HG03097 (cell line): ENCODE measurements around the gene APOL5.
"Not testable (repeated sequence)": the region's sequence is repeated elsewhere in the genome, so short reads cannot be mapped to it uniquely, and the experiment has no call there.

Experiments
- ATAC-seq: cut with Tn5 transposase; IDR thresholded peaks from one replicate; pipeline ENCODE4 v1.9.1; 2021; ENCODE audit not compliant: unreplicated experiment, low FRiP score

APOL5 gene, protein sequence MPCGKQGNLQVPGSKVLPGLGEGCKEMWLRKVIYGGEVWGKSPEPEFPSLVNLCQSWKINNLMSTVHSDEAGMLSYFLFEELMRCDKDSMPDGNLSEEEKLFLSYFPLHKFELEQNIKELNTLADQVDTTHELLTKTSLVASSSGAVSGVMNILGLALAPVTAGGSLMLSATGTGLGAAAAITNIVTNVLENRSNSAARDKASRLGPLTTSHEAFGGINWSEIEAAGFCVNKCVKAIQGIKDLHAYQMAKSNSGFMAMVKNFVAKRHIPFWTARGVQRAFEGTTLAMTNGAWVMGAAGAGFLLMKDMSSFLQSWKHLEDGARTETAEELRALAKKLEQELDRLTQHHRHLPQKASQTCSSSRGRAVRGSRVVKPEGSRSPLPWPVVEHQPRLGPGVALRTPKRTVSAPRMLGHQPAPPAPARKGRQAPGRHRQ

GRCh38 chr22:35717572-35717971, at the start of gene APOL5:
Gene APOL5 (plus strand): TSS chr22:35717872. CDS start chr22:35717872, 0 bp downstream.
- ATAC-seq = no peak

- no peak for ATAC-seq
Observed at GRCh38 chr22:35674335-35674734, 43.3 kb upstream of the APOL5 start.

DNA sequence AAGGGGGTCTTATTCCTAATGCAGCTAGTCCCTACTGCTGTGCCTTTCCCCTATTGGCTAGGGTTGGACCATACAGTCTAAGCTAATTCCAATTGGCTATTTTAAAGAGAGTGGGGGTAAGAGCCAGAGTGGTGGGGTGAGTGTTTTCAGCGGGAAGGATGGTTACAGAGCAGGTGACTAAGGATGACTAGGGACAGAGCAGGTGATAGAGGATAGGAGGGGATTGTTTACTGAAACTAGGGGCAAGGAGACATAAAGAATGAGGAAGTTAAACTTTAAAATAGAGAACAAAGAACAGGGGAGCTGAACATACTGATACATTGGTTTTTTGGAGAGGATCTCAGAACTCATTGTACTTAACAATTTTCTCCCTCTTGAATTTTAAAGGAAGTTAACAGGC, 41.6 kb upstream of the APOL5 start:
- ATAC-seq = not testable (repeated sequence)

- ATAC-seq = no peak
Observed at GRCh38 chr22:35677460-35678187, 40.0 kb upstream of the APOL5 start.

DNA sequence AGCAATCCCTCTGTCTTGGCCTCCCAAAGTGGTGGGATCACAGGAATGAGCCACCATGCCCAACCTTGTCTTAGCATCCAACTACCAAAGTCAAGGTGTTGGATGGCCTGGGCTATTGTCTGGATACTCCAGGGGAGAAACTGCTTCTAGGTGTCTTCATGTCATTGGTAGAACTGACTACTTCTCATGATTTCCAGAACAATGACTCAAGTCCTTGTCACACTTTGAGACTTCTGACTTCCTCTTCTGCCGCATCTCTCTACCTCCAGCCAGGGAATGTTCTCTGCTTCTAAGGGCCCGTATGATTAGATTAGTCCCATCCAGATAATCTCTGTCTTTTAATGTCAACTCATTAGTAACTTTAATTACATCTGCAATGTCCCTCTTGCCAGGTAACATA, 38.8 kb upstream of the APOL5 start:
- no peak for ATAC-seq

- not testable (repeated sequence) for ATAC-seq
Observed at GRCh38 chr22:35679492-35679891, 38.2 kb upstream of the APOL5 start.

DNA sequence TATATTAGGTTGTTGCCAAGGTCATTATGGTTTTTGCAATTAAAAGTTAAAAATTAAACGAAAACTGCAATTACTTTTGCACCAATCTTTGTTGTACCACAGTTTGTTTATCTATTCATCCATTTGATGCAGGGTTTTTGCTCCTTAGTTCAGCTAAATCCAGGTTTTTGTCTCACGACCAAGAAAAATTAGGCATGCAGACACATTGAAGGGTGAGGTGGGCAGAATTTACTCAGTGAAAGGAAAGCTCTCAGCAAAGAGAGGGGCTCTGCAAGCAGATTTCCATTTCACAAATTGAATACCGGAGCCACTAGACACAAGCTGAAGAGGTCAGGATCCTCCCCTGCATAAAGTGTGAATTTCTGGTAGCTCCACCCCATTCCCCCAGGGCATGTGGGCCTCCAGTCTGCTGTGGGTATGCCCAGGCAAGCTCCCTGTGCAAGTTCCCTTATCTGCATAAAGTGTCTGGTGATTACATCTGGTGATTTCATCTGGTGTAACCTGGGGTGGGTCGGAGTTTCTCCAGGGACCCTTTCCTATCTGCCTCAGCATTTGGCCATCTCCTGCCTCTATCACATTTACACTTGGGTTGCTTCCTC, 36.1 kb upstream of the APOL5 start:
- no peak for ATAC-seq

DNA sequence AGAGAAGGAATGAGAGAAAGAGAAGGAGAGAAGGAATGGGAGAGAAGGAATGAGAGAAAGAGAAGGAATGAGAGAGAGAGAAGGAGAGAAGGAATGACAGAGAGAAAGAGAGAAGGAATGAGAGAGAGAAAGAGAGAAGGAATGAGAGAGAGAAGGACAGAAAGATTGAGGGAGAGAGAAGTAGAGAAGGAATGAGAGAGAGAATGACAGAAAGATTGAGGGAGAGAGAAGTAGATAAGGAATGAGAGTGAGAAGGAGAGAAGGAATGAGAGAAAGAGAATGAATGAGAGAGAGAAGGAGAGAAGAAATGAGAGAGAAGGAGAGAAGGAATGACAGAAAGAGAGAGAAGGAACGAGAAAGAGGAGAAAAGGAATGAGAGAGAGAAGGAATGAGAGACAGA, 34.1 kb upstream of the APOL5 start:
- ATAC-seq = no peak

DNA sequence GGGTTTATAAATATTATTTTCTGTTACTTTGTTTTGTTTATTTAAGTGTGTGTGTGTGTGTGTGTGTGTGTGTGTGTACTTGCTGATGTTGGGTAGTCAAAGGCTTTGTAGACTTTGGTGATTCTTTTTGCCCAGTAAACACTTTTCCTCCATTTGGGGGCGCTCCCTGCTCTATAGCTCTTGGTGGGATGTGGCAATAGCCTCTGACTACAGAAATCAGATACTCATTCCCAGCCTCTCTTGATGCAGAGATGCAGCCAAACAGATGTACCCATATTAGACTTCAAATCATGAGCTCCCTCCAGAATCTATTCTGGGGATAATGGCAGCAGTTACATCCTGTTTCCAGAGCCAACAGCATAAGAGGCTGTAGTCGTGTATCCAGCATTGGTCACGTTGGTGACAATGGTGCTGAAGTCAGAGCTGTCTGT, 33.4 kb upstream of the APOL5 start:
- ATAC-seq = no peak

- no peak for ATAC-seq
Observed at GRCh38 chr22:35684732-35685131, 32.9 kb upstream of the APOL5 start.

GRCh38 chr22:35685731-35686130, 31.9 kb upstream of the APOL5 start:
- ATAC-seq = no peak

DNA sequence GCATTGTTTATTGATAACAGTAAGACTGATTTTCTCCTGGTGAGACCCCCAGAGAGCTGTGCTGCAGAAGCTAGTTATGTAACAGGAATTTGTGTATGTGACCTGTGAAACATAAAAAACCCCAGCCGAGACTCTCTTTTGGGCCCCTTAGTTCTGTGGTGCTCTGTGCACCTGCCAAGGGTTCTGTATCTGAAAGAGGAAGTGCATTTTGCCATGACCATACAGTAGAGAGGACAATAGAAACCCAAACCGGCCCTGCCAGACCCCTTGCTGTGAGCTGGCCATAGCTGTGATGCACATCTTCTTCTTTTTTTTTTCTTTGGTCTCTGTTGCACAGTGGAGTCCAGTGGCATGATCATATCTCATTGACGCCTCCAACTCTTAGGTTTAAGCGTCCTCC, 31.4 kb upstream of the APOL5 start:
- no peak for ATAC-seq

DNA sequence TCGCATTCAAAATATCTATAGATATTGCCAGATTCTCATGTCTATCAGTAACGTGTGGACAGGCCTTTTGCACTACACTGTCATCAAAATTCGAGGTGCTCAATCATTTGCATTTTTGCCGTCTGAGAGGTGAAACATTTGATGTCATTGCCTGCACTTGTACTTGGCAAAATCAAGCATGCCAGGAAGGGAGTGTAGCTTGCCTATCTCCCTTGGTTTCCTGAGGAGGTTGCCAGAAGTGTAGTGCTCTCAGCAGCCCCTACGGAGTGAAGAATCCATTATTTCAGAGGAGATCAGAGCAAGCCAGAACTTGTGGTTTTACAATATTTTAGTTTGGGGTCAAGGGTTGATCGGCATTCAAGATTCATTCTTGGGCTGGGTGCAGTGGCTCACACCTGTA, 30.2 kb upstream of the APOL5 start:
- no peak for ATAC-seq

GRCh38 chr22:35688913-35689675, 28.6 kb upstream of the APOL5 start:
- no peak for ATAC-seq

DNA sequence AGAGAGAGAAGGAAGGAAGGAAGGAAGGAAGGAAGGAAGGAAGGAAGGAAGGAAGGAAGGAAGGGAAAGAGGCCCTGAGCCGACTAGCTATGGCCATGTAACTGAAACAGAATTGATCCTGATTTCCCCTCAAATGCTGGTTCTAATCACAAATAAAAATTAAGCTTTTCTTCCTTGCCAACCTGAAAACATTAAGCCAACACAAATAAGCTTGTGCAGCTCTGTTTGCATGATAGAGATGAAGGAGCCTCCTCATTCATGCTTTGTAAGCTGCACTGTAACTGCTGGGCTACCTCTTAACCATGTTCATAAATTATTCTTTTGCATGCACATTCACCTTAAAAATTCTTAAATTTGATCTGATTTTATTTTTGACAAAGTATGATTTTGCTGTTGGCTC, 27.7 kb upstream of the APOL5 start:
- ATAC-seq = no peak

- ATAC-seq = no peak
Observed at GRCh38 chr22:35695202-35695601, 22.5 kb upstream of the APOL5 start.

DNA sequence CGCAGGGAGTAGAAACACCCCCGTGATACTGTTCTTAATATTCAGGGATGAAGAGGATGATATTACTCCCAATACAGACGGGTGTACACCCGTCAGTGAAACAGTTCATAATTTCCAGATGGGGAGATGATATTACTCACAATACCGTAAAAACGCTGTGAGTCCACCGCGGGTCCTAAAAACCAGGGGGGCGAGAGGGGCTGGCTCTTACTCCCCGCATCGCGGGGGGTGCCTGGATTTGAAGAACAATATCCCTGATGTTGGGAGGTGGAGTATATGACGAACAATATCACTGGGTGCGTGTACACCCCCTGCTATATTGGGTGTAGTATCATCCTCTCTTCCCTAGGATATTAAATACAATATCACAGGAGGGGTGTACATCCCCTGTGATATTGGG, 20.5 kb upstream of the APOL5 start:
- ATAC-seq = no peak

DNA sequence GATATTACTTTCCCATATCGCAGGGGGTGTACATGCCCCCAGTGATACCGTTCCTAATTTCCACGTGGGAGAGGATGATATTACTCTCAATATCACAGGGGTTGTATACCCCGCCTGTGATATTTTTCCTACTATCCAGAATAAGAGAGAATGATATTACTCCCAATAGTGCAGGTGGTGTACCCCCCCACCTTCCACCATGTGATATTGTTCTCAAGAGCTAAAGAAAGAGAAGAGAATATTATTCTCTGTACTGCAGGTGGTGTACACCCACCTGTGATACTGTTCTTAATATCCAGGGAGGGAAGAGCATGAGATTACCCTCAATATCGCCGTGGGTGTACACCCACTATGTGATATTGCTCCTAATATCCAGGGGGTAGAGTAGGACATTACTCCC, 17.8 kb upstream of the APOL5 start:
- ATAC-seq = not testable (repeated sequence)

GRCh38 chr22:35703861-35704584, 13.6 kb upstream of the APOL5 start:
- ATAC-seq = no peak

DNA sequence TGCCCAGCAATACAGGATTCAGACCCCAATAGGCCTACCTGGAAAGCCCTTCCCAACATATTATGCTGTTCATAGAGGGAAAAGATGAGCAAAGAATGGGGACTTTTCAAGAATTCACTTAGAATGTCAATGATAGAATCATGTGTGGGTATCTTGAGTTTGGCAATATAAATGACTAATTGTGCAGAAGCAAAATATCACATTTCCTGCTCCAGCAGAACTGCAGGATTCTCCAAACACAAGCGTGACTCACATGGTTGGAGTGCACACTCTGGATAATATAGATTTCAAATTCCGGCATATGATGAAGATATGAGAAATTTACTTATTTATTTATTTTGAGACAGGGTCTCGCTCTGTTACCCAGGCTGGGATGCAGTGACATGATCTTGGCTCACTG, 12.5 kb upstream of the APOL5 start:
- ATAC-seq = no peak
